GM19238 (cell line): ENCODE measurements around the gene BTBD18.
A peak's percentile ranks its signal among the peaks of the same experiment; 100 is the strongest.

Experiments
- DNase-seq: peaks from one replicate; pipeline ENCODE4 v3.0.0; 2011; ENCODE audit warnings: low spot score; ENCODE audit not compliant: insufficient read length

The BTBD18 gene

DNA sequence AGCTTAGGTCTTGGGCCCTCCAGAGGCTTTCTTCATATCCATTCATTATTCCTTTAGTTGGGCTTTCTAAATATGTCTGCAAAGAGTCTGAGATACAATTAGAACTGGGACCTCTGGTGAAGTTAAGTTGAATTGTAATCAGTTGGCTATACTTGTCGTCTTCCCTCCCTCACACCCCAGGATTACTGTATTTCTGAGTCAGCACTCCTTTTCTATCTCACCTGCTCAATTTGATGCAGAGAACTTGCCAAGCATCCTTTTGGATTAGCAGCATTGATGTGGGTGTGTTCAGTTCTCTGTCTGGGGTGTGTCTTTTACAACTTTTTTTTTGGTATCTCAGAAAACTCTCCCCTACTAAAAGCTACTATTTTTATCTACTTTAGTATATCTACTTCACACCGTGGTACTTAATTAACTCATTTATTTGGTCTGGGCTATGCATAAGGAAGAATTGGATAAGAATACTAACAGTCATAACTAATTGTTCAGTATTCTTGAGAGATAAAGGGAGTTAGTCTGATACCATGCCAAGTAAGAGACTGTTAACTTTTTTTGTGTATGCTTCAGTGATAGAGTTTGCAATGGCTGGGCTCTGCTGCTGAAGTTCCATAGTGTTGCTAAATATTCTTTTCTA lies 25.1 kb upstream of the BTBD18 start:
- no peak for DNase-seq

GRCh38 chr11:57776031-57776521 lies 24.5 kb upstream of the BTBD18 start:
- no peak for DNase-seq

GRCh38 chr11:57775491-57775890 lies 23.9 kb upstream of the BTBD18 start:
- no peak for DNase-seq

GRCh38 chr11:57773026-57773598 lies 21.5 kb upstream of the BTBD18 start:
- DNase-seq, result no peak

GRCh38 chr11:57772562-57772961 lies 20.9 kb upstream of the BTBD18 start:
- no peak for DNase-seq

DNA sequence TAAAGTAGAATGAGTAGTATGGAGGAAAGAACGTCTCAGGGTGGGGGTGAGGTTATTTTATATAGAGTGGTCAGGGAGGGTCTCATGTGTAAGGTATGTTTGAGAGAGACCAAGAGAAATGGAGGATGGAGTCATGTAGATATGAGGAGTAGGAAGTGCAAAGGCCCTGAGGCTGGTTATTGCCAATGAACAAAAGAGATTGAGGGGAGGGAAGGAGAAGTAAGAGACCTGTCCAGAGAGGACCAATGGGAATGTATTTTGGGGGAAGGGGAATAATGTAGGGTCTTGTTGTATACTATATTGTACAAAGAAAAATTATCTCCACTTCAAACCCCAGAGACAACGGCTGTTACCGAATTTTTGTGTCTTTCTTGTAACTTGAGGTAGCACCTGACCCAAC lies 19.7 kb upstream of the BTBD18 start:
- no peak for DNase-seq

DNA sequence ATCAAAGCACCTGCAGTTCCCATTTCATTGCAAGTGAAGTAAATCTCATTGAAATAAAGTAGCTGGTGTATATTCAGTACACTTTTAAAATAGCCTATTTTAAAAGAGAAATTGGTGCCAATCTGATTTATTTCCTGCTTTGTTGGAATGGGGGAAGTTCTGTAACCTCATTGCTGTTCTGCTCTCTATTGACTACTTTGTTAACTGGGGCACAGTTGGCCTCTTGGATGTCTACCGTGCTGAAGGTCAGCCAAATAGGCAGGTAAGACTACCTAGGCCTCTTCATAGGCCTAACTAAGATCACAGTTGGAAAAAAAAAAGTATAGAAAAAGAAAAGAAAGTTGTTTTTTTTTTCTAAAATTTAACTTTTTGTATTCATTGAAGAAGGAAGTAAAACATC lies 19.2 kb upstream of the BTBD18 start:
- DNase-seq, result no peak

- DNase-seq, result no peak
Observed at GRCh38 chr11:57764972-57765371, 13.4 kb upstream of the BTBD18 start.

DNA sequence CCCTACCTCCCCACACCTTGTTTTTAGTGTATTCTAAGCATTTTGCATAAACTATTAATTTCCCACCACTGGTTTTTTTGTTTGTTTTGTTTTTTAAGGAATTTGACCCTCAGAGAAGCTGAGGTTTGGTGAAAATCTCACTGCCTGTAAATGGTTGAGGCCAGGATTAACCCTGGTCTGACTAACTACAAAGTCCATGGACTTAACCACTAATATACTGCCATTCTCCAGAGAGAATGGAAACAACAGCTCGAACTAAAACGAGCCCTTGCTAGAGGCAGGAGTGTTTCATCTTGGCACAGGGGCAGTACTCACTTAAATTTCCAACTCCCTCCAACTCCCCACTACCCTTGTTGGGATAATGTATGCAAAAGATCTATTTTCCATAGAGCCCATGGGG lies 12.9 kb upstream of the BTBD18 start:
- DNase-seq, result no peak

- DNase-seq, result no peak
Observed at GRCh38 chr11:57764021-57764420, 12.4 kb upstream of the BTBD18 start.

GRCh38 chr11:57763568-57763967 lies 11.9 kb upstream of the BTBD18 start:
- DNase-seq, result no peak

GRCh38 chr11:57762235-57762861 lies 10.7 kb upstream of the BTBD18 start:
- no peak for DNase-seq

DNA sequence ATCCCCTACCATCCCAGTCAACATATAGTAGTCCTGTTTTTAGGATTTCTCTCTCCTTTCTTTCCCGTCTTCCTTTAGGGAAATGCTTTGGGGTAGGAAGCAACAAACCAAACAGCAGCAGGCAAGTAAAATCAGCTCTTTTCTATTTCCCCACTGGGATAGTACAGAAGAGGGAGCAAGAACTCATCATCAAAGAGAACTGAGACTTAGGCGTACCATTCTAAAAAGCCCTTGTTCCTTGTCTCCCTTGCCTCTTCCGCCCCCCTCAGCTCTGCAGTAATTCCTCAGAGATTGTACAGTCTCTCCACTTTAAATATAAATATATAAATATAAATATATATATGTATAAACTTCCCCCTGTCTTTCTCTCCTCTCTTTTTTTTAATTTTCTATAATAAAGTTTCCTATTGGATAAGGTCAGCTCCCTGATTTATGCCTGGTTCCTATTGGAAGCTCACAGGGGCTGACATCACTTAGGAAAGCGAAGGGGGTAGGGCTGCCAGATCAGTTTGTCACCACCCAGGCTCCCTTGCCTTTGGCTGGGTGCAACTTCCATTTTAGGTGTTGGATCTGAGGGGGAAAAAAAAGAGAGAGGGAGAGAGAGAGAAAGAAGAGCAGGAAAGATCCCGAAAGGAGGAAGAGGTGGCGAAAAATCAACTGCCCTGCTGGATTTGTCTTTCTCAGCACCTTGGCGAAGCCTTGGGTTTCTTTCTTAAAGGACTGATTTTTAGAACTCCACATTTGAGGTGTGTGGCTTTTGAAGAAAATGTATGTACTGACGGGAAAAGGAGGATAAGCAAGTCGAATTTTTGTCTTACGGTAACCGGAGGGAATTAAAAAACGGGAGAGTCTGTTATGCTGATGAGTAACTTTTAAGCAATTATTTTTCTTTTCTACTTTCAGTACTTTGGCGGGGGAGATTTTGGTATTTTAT lies 9.9 kb upstream of the BTBD18 start, which contains the start of gene CTNND1:
TSS of gene CTNND1 (plus strand) at position 502 of the 934 bp plus-strand sequence. CDS start 29,677 bp downstream, outside the sequence.
- peak; percentile 82 for DNase-seq

DNA sequence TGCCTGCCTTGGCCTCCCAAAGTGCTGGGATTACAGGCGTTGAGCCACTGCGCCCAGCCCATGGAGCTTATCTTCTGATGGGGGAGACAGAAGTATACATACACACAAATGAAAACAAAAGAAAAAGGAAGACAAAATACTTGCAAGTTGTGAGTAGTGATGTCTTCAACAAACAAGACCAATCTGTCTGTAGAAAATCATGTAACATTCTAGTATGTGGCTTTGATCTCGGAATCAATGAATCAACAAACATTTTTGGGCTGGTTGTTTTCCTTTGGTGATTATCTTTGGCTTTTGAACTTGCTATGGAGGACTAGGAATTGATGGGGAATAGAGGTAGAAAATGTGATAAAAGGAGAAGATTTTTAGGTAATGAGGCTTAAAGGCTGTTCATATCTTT lies 6.6 kb upstream of the BTBD18 start:
- DNase-seq, result no peak

- DNase-seq, result no peak
Observed at GRCh38 chr11:57752954-57753353, 1.3 kb upstream of the BTBD18 start.

DNA sequence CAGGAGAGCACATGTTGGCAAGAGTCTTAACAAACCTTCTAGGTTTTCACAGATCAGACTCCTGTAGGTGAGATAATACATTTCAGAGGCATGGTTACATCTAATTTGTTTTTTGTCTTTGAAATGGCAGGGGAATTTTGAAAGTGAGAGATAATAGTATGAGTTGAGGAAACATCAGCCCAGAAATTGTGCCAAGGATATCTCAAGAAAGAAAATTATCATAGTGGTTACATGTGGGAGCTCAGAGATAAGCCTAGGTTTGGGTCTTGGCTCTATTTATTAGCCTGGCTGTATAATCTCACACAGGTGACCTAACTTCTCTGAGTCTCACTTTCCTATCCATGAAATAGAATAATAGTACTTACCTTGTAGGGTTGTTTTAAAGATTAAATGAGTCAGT lies 443 bp downstream of the BTBD18 start:
- DNase-seq, result no peak

GRCh38 chr11:57746920-57747319 lies 4.7 kb downstream of the BTBD18 start:
- DNase-seq, result no peak

DNA sequence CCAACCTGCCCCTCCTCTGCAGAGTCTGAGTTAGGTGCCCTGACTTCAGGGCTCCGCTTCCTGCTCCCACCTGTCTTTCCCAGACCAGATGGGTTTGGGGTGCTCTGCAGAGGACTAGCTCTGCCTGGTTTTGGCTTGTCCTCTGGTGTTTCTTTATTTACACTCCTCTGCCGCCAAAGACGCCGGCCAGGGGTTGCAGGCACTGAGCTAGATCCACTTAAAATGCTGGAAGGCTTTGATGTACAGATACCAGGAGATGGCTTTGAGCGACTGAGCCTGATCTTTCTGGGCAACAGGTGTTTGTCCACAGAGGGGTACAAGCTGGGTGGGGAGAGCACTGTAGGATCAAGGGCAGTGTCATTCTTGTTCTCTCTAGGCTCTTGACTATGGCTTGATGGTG lies 6.4 kb downstream of the BTBD18 start:
- no peak for DNase-seq

GRCh38 chr11:57744357-57744756 lies 7.3 kb downstream of the BTBD18 start:
- no peak for DNase-seq

DNA sequence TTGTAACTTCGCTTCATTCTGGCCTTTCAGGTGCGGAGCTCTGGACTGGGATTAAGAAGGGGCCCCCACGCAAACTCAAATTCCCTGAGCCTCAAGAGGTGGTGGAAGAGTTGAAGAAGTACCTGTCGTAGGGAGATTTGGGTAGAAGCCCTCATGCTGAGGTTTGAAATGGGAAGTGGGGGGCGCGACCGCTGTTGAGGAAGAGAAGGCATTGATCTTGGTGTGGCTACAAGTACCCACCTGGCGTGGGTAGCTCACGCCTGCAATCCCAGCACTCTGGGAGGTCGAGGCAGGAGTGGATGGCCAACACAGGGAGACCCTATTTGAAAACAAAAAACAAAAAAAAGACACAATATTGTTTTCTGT lies 9.5 kb downstream of the BTBD18 start:
- no peak for DNase-seq

DNA sequence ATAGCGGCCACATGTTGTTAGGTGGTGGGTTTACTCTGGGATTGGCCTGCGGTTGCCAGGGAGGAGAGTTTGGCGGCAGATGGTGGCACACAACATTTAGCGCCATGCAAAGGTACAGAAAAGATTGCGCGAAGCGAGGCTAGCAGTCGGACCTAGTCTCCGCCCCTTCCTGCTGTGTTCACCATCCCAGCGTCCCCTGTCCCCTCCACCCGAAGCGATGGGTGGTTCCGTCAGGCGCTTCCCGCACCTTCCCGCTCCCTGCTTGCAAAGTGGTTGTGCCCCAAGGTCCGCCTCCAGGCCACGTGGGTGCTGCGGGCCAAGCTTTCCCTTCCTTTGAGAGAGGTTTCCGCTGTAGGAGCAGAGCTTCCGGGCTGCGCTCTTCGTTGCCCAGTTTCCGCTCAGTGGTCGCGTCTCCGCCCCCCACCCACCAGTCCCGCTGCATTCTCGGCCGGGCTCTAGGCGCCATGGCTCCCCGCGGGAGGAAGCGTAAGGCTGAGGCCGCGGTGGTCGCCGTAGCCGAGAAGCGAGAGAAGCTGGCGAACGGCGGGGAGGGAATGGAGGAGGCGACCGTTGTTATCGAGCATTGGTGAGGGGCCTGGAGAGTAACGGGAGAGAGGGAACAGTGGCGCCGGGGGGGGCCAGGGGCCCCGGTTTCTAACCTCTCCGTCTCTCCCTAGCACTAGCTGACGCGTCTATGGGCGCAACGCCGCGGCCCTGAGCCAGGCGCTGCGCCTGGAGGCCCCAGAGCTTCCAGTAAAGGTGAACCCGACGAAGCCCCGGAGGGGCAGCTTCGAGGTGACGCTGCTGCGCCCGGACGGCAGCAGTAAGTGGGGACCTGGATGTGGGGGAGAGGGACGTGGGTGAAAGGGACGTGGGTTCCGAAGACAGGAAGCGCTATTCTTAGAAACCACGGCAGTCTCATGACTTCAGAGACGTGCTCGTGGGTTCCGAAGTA lies 10.2 kb downstream of the BTBD18 start, which contains the start of gene SELENOH:
TSS of gene SELENOH (plus strand) at position 360 of the 955 bp plus-strand sequence. CDS start at position 465, 105 bp downstream.
- DNase-seq, result peak; percentile 89
